Uterus (tissue), 4 donors: Measurements from ENCODE around the gene STOX1. TPM values are rescaled to one million over a fixed set of nuclear protein-coding genes. Genes with fewer than 3 reads are reported as not detected.

Experiments
- DNase-seq, 2 donors: peaks; one replicate each; pipeline ENCODE4 v3.0.0-alpha.2; 2019 to 2020
- H3K27ac ChIP-seq, 2 donors: fragments of 200-600 bp; sonication (generic); 1 replicate in 1 of 2; 2 replicates in 1 of 2; pipeline ENCODE4 v1.5.1; 2016 to 2018
- H3K27me3 ChIP-seq, 2 donors: fragments of 200-600 bp; sonication (generic); one replicate each; pipeline ENCODE4 v1.5.1; 2018 to 2019; ENCODE audit warnings: control low read depth in 1 of 2
- H3K36me3 ChIP-seq, 2 donors: fragments of 200-600 bp; sonication (generic); one replicate each; pipeline ENCODE4 v1.5.1; 2019; ENCODE audit warnings: control low read depth in 1 of 2
- H3K4me1 ChIP-seq, 2 donors: fragments of 200-600 bp; sonication (generic); one replicate each; pipeline ENCODE4 v1.5.1; 2018 to 2019; ENCODE audit warnings: control low read depth in 1 of 2
- H3K4me3 ChIP-seq, 2 donors: fragments of 200-600 bp; sonication (generic); 1 replicate in 1 of 2; 2 replicates in 1 of 2; pipeline ENCODE4 v1.5.1; 2018 to 2019; ENCODE audit warnings: mild to moderate bottlenecking in 1 of 2
- H3K9me3 ChIP-seq, 2 donors: fragments of 200-600 bp; sonication (generic); one replicate each; pipeline ENCODE4 v1.5.1; 2019; ENCODE audit warnings: control low read depth in 1 of 2
- POLR2A ChIP-seq, 2 donors: fragments of 450-650 bp; IDR thresholded peaks; one replicate each; pipeline ENCODE4 v1.6.1; 2016; ENCODE audit warnings: antibody characterized with exemption in 2 of 2, mild to moderate bottlenecking in 1 of 2, moderate library complexity in 1 of 2
- intact Hi-C: fragments of 100-400 bp; cut with DNase I; formaldehyde crosslinking; loops from one replicate; pipeline ENCODE4 v1.15.1; 2023; ENCODE audit warnings: low total_unique reads
- total RNA-seq, 4 donors: library from RNA; depleted of rRNA in 3 of 4; stranded (reverse); fragments of >200 nt in 3 of 4; gene quantifications; one replicate each; pipeline versions ENCODE4 v1.1.0 to v1.2.4, GENCODE V29; 2014 to 2023
- TF ChIP-seq, protein P1 (sequence below), 4 experiments: fragments of 200-600 bp in 2 of 4; fragments of 450-650 bp in 2 of 4; sonication (generic) in 2 of 4; IDR thresholded peaks; one replicate each; pipeline ENCODE4 v1.5.1; 2016 to 2019; ENCODE audit warnings: antibody characterized with exemption in 4 of 4, mild to moderate bottlenecking in 2 of 4, moderate library complexity in 1 of 4
- donor health status: DM: yes; HTN: yes; CAD: no.

Gene STOX1
- total RNA-seq, 4 donors from 2014 or later: 0.51 to 7.7 (median 4.2) TPM; not detected in 1

DNA sequence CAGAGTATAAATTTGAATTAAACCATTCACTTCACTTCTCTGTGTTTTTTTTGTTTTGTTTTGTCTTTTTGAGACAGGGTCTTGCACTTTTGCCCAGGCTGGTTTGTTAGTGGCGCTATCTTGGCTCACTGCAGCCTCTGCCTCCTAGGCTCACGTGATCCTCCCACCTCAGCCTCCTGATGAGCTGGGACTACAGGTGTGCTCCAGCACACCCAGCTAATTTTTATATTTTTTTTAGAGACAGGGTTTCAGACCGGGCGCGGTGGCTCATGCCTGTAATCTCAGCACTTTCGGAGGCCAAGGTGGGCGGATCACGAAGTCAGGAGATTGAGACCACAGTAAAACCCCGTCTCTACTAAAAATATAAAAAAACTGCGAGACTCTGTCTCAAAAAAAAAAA, 36.9 kb upstream of the STOX1 start:
- Histone ChIP-seq H3K9me3 (no peaks in the 10 kb centered on the region), H3K4me3 (no peak overlapping the region), H3K36me3 (no peaks in the 10 kb centered on the region), H3K4me1 (no peaks in the 10 kb centered on the region), H3K27me3 (no peaks in the 10 kb centered on the region), H3K27ac (no peak overlapping the region)
- no peak for DNase-seq
- intact Hi-C loops: no loop called here
- no peak for TF ChIP-seq POLR2A (IDR thresholded peaks at IDR 0.05)
- TF ChIP-seq, protein P1, sequence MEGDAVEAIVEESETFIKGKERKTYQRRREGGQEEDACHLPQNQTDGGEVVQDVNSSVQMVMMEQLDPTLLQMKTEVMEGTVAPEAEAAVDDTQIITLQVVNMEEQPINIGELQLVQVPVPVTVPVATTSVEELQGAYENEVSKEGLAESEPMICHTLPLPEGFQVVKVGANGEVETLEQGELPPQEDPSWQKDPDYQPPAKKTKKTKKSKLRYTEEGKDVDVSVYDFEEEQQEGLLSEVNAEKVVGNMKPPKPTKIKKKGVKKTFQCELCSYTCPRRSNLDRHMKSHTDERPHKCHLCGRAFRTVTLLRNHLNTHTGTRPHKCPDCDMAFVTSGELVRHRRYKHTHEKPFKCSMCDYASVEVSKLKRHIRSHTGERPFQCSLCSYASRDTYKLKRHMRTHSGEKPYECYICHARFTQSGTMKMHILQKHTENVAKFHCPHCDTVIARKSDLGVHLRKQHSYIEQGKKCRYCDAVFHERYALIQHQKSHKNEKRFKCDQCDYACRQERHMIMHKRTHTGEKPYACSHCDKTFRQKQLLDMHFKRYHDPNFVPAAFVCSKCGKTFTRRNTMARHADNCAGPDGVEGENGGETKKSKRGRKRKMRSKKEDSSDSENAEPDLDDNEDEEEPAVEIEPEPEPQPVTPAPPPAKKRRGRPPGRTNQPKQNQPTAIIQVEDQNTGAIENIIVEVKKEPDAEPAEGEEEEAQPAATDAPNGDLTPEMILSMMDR (IDR thresholded peaks at IDR 0.05): no peak

DNA sequence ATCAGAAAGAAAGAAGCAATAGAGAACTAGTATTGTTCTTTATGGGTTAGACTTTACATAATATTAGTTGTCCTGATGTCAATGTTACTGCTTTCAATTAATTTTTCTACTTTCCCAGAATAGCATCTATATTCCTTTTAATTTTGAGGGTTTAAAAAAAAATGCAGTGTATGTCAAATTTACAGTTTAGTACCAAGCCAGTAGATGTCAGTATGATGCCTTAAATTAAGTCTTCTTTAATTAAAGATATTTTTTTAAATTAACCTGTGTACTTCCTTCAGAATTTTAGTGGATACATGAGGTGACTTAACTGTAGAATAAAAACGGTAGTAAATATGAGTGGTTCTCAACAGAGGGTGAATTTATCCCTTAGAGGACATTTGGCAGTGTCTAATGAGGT, 35.2 kb upstream of the STOX1 start:
- no peaks in the 10 kb centered on the region for H3K4me1 ChIP-seq
- H3K27ac ChIP-seq: no peak overlapping the region
- TF ChIP-seq, protein P1 (IDR thresholded peaks at IDR 0.05): no peak
- TF ChIP-seq POLR2A (IDR thresholded peaks at IDR 0.05): no peak
- no peaks in the 10 kb centered on the region for H3K9me3 ChIP-seq
- no peak for DNase-seq
- intact Hi-C loops: no loop called here
- H3K27me3 ChIP-seq: no peaks in the 10 kb centered on the region
- H3K4me3 ChIP-seq: no peak overlapping the region
- H3K36me3 ChIP-seq: no peaks in the 10 kb centered on the region

DNA sequence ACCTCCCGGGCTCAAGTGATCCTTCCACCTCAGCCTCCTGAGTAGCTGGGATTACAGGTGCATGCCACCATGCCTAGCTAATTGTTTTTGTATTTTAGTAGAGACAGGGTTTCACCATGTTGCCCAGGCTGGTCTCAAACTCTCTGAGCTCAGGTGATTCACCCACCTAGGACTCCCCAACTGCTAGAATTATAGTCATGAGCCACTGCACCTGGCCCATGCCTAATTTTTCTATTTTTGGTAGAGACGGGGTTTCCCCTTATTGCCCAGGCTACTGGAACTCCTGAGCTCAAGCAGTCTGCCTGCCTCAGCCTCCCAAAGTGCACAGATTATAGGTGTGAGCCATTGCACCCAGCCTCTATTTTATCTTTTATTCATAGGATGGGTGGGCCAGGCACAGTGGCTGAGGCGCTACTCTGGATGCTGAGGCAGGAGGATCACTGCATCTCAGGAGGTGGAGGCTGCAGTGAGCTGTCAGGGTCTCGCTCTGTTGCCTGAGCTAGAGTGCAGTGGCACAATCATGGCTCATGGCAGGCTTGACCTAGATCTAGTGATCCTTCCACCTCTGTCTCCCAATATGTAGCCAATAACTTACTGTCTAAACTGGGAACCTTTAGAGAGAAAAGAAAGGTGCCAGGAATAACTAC, 31.3 kb upstream of the STOX1 start:
- no peaks in the 10 kb centered on the region for H3K36me3 ChIP-seq
- intact Hi-C loops: no loop called here

DNA sequence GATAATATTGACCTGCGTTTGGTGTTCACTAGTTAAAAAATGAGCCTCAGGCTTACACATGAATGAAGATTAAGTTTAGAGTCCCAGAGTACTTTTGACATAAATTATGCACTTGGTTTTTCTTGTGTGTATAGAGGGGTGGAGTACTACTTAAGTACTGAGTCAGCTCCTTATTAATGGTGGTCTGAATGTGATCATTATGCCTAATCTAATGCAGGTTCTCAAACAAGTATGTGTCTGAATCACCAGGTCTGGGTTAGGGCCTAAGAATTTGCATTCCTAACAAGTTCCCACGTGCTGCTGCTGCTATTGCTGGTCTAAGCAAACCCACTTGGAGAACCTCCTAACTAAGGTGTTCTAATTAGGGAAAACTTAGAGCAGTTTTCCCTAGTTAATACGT, 30.7 kb upstream of the STOX1 start:
- Histone ChIP-seq H3K4me1 (no peaks in the 10 kb centered on the region), H3K27me3 (no peaks in the 10 kb centered on the region), H3K9me3 (no peaks in the 10 kb centered on the region), H3K27ac (no peak overlapping the region), H3K4me3 (no peak overlapping the region), H3K36me3 (no peaks in the 10 kb centered on the region)
- TF ChIP-seq, protein P1 (IDR thresholded peaks at IDR 0.05): no peak
- TF ChIP-seq POLR2A (IDR thresholded peaks at IDR 0.05): no peak
- intact Hi-C loops: no loop called here
- DNase-seq: no peak

More for the DNA sequence above, 31.3 kb upstream of the STOX1 start:
- no peak overlapping the region for H3K27ac ChIP-seq
- no peaks in the 10 kb centered on the region for H3K9me3 ChIP-seq
- no peak for DNase-seq
- H3K4me3 ChIP-seq: no peak overlapping the region
- no peaks in the 10 kb centered on the region for H3K27me3 ChIP-seq
- no peaks in the 10 kb centered on the region for H3K4me1 ChIP-seq
- TF ChIP-seq, protein P1 (IDR thresholded peaks at IDR 0.05): no peak
- TF ChIP-seq POLR2A (IDR thresholded peaks at IDR 0.05): no peak

DNA sequence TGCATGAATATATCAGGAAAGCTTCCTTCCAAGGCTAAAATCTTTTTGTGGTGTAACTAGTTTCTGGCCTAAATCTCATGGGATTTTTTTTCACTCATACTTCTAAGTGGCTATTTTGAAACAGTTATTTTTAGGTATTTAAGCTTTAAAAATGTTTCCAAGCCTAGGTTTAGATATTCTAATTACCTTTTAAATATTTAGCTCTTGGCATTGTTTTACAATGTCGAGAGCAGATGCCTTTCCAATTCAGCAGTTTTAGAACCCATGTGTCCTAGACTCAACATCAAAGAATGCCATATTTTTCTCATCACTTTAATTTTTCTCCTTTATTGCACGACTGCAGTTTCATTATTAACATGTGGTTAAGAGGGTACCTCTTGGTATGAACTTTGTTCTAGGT, 27.1 kb upstream of the STOX1 start:
- no peak for TF ChIP-seq POLR2A (IDR thresholded peaks at IDR 0.05)
- TF ChIP-seq, protein P1 (IDR thresholded peaks at IDR 0.05): no peak
- Histone ChIP-seq H3K36me3 (no peaks in the 10 kb centered on the region), H3K27ac (no peak overlapping the region), H3K4me1 (no peaks in the 10 kb centered on the region), H3K4me3 (no peak overlapping the region), H3K27me3 (no peaks in the 10 kb centered on the region), H3K9me3 (no peaks in the 10 kb centered on the region)
- intact Hi-C loops: no loop called here
- no peak for DNase-seq
